Mesenchymal stem cell (in vitro differentiated cells and primary cell): ENCODE measurements around the gene ASF1B.

Source experiments
- DNase-seq: peaks from one replicate; pipeline ENCODE4 v3.0.0-alpha.2; 2013
- H2AFZ ChIP-seq: one replicate; pipeline ENCODE4 v1.6.1; 2013; ENCODE audit warnings: low read depth, mild to moderate bottlenecking, control low read depth, inconsistent platforms, low read length, moderate library complexity
- H2AK5ac ChIP-seq: 2 replicates; pipeline ENCODE4 v1.6.1; 2013; ENCODE audit warnings: low read length, moderate library complexity, mild to moderate bottlenecking, inconsistent platforms; ENCODE audit not compliant: severe bottlenecking
- H2BK120ac ChIP-seq: one replicate; pipeline ENCODE4 v1.6.1; 2013; ENCODE audit warnings: low read depth, mild to moderate bottlenecking, inconsistent platforms, low read length, moderate library complexity
- H2BK12ac ChIP-seq, 2 experiments: one replicate each; pipeline ENCODE4 v1.6.1; 2013; ENCODE audit warnings: inconsistent platforms in 2 of 2, low read length in 2 of 2, mild to moderate bottlenecking in 2 of 2, moderate library complexity in 2 of 2, control low read depth in 1 of 2
- H2BK15ac ChIP-seq: one replicate; pipeline ENCODE4 v1.6.1; 2013; ENCODE audit warnings: mild to moderate bottlenecking, low read depth, inconsistent platforms; ENCODE audit not compliant: poor library complexity, severe bottlenecking
- H2BK5ac ChIP-seq: 2 replicates; pipeline ENCODE4 v1.6.1; 2013; ENCODE audit warnings: low read depth, mild to moderate bottlenecking, low read length, control low read depth, inconsistent platforms; ENCODE audit not compliant: poor library complexity, severe bottlenecking
- H3K14ac ChIP-seq, 2 experiments: one replicate each; pipeline ENCODE4 v1.6.1; 2013; ENCODE audit warnings: inconsistent platforms in 2 of 2, low read length in 2 of 2, control low read depth in 1 of 2, mild to moderate bottlenecking in 1 of 2, moderate library complexity in 1 of 2
- H3K18ac ChIP-seq, 2 experiments: one replicate each; pipeline ENCODE4 v1.6.1; 2013; ENCODE audit warnings: inconsistent platforms in 2 of 2, low read length in 2 of 2, control low read depth in 1 of 2, low read depth in 1 of 2, mild to moderate bottlenecking in 1 of 2
- H3K23ac ChIP-seq, 2 experiments: one replicate each; pipeline ENCODE4 v1.6.1; 2013; ENCODE audit warnings: inconsistent platforms in 2 of 2, low read length in 2 of 2, mild to moderate bottlenecking in 2 of 2, moderate library complexity in 2 of 2, control low read depth in 1 of 2
- H3K27ac ChIP-seq: 2 replicates; pipeline ENCODE4 v1.5.1; 2013; ENCODE audit warnings: mild to moderate bottlenecking, moderate library complexity, low read length, control low read depth, inconsistent platforms; ENCODE audit not compliant: poor library complexity, severe bottlenecking
- H3K27me3 ChIP-seq, 2 experiments: 2 replicates each; pipeline versions ENCODE4 v1.6.1 to v1.7.0; 2013; ENCODE audit warnings: low read length in 2 of 2, mild to moderate bottlenecking in 2 of 2, moderate library complexity in 2 of 2, control low read depth in 1 of 2, inconsistent platforms in 1 of 2; ENCODE audit not compliant: control insufficient read depth in 1 of 2, insufficient read depth in 1 of 2
- H3K36me3 ChIP-seq, 2 experiments: 2 replicates each; pipeline versions ENCODE4 v1.6.1 to v1.7.0; 2013; ENCODE audit warnings: low read length in 2 of 2, control low read depth in 1 of 2, inconsistent platforms in 1 of 2, low read depth in 1 of 2, mild to moderate bottlenecking in 1 of 2; ENCODE audit not compliant: insufficient read depth in 2 of 2, control insufficient read depth in 1 of 2
- H3K4ac ChIP-seq, 2 experiments: one replicate each; pipeline ENCODE4 v1.6.1; 2013; ENCODE audit warnings: inconsistent platforms in 2 of 2, low read length in 2 of 2, mild to moderate bottlenecking in 2 of 2, moderate library complexity in 2 of 2, control low read depth in 1 of 2, low read depth in 1 of 2
- H3K4me1 ChIP-seq: 2 replicates; pipeline ENCODE4 v1.6.1; 2013; ENCODE audit warnings: low read depth, low read length, control low read depth; ENCODE audit not compliant: control insufficient read depth, insufficient read depth
- H3K4me2 ChIP-seq: 2 replicates; pipeline ENCODE4 v1.6.1; 2013; ENCODE audit warnings: low read length, mild to moderate bottlenecking, inconsistent platforms; ENCODE audit not compliant: poor library complexity, severe bottlenecking
- H3K4me3 ChIP-seq, 2 experiments: 2 replicates each; pipeline versions ENCODE4 v1.5.1 to v1.7.0; 2013; ENCODE audit warnings: low read length in 2 of 2, mild to moderate bottlenecking in 2 of 2, control low read depth in 1 of 2, low read depth in 1 of 2; ENCODE audit not compliant: insufficient read depth in 1 of 2
- H3K79me1 ChIP-seq: replicated peaks from 2 replicates; pipeline ENCODE4 v1.6.1; 2013; ENCODE audit warnings: mild to moderate bottlenecking, control low read depth, low read length, inconsistent platforms; ENCODE audit not compliant: poor library complexity, severe bottlenecking
- H3K9ac ChIP-seq: 2 replicates; pipeline ENCODE4 v1.7.0; 2013; ENCODE audit warnings: mild to moderate bottlenecking, low read length, moderate library complexity
- H3K9me3 ChIP-seq: 2 replicates; pipeline ENCODE4 v1.7.0; 2013; ENCODE audit warnings: mild to moderate bottlenecking, low read length; ENCODE audit not compliant: control insufficient read depth
- H4K8ac ChIP-seq: one replicate; pipeline ENCODE4 v1.6.1; 2013; ENCODE audit warnings: inconsistent platforms, mild to moderate bottlenecking, low read length, moderate library complexity
- H4K91ac ChIP-seq: one replicate; pipeline ENCODE4 v1.6.1; 2013; ENCODE audit warnings: mild to moderate bottlenecking, low read length, inconsistent platforms
- WGBS: methylation state at CpG from one replicate; pipeline ENCODE4 v1.1.7; 2013; ENCODE audit warnings: mixed read lengths; 5-methylcytosine and 5-hydroxymethylcytosine counted together

The ASF1B gene

GRCh38 chr19:14155371-14155770 lies 19.0 kb upstream of the ASF1B start:
- 98% methylated on average over 17 of the region's 17 CpGs for WGBS
- no peak overlapping the region for H2AK5ac ChIP-seq
- peaks cover 5% of the 10 kb centered on the region for H3K4me1 ChIP-seq
- no peaks in the 10 kb centered on the region for H3K27me3 ChIP-seq
- no peak overlapping the region for H3K4me3 ChIP-seq
- H4K91ac ChIP-seq: no peak overlapping the region
- no peak overlapping the region for H3K4ac ChIP-seq
- H3K23ac ChIP-seq: no peak overlapping the region
- no peak overlapping the region for H3K18ac ChIP-seq
- H2BK15ac ChIP-seq: no peak overlapping the region
- no peak for DNase-seq
- H3K36me3 ChIP-seq: peaks cover 34 to 87% of the 10 kb centered on the region in 2 experiments
- no peak overlapping the region for H4K8ac ChIP-seq
- H2BK12ac ChIP-seq: no peak overlapping the region
- H3K4me2 ChIP-seq: no peak overlapping the region
- H2BK5ac ChIP-seq: no peak overlapping the region
- H3K9ac ChIP-seq: no peak overlapping the region
- H3K14ac ChIP-seq: no peak overlapping the region
- H3K27ac ChIP-seq: no peak overlapping the region
- no peaks in the 10 kb centered on the region for H3K9me3 ChIP-seq
- peaks cover 9% of the 10 kb centered on the region for H3K79me1 ChIP-seq
- H2AFZ ChIP-seq: no peak overlapping the region
- H2BK120ac ChIP-seq: no peak overlapping the region

GRCh38 chr19:14152713-14153112 lies 16.3 kb upstream of the ASF1B start:
- H3K18ac ChIP-seq: no peak overlapping the region
- H3K9me3 ChIP-seq: no peaks in the 10 kb centered on the region
- no peak overlapping the region for H3K4ac ChIP-seq
- H4K91ac ChIP-seq: no peak overlapping the region
- no peak overlapping the region for H3K4me3 ChIP-seq
- H2AFZ ChIP-seq: no peak overlapping the region
- H3K23ac ChIP-seq: no peak overlapping the region
- 97% methylated on average over 12 of the region's 12 CpGs for WGBS
- H2BK120ac ChIP-seq: no peak overlapping the region
- no peak overlapping the region for H2BK12ac ChIP-seq
- H3K4me1 ChIP-seq: peaks cover 7% of the 10 kb centered on the region
- H4K8ac ChIP-seq: no peak overlapping the region
- H3K27ac ChIP-seq: no peak overlapping the region
- H3K36me3 ChIP-seq: peaks cover 23 to 71% of the 10 kb centered on the region in 2 experiments
- no peak overlapping the region for H2BK5ac ChIP-seq
- no peak overlapping the region for H2BK15ac ChIP-seq
- no peak overlapping the region for H3K14ac ChIP-seq
- H2AK5ac ChIP-seq: no peak overlapping the region
- H3K79me1 ChIP-seq: peaks cover 21% of the 10 kb centered on the region
- H3K27me3 ChIP-seq: no peaks in the 10 kb centered on the region
- no peak overlapping the region for H3K9ac ChIP-seq
- no peak for DNase-seq
- no peak overlapping the region for H3K4me2 ChIP-seq

GRCh38 chr19:14150770-14151661 lies 14.6 kb upstream of the ASF1B start:
- no peak overlapping the region for H4K91ac ChIP-seq
- whole genome bisulfite sequencing: 97% methylated on average over 40 of the region's 47 CpGs
- no peak overlapping the region for H2BK12ac ChIP-seq
- no peak overlapping the region for H2BK5ac ChIP-seq
- no peak overlapping the region for H4K8ac ChIP-seq
- H2BK120ac ChIP-seq: no peak overlapping the region
- H2AFZ ChIP-seq: no peak overlapping the region
- H2AK5ac ChIP-seq: no peak overlapping the region
- H2BK15ac ChIP-seq: no peak overlapping the region
- H3K14ac ChIP-seq: no peak overlapping the region
- H3K4me3 ChIP-seq: no peak overlapping the region
- H3K4ac ChIP-seq: no peak overlapping the region
- no peaks in the 10 kb centered on the region for H3K9me3 ChIP-seq
- H3K79me1 ChIP-seq: peaks cover 23% of the 10 kb centered on the region
- H3K4me1 ChIP-seq: peaks cover 7% of the 10 kb centered on the region
- H3K4me2 ChIP-seq: no peak overlapping the region
- H3K36me3 ChIP-seq: peaks cover 14 to 54% of the 10 kb centered on the region in 2 experiments
- no peak for DNase-seq
- no peak overlapping the region for H3K9ac ChIP-seq
- no peak overlapping the region for H3K27ac ChIP-seq
- H3K27me3 ChIP-seq: no peaks in the 10 kb centered on the region
- no peak overlapping the region for H3K18ac ChIP-seq
- H3K23ac ChIP-seq: no peak overlapping the region

- 84% methylated on average over 9 of the region's 10 CpGs for WGBS
- no peak overlapping the region for H2BK12ac ChIP-seq
- no peak overlapping the region for H2BK15ac ChIP-seq
- no peak overlapping the region for H2BK5ac ChIP-seq
- H3K4me1 ChIP-seq: peaks cover 9% of the 10 kb centered on the region
- H3K23ac ChIP-seq: no peak overlapping the region
- peaks cover 9 to 46% of the 10 kb centered on the region in 2 experiments for H3K36me3 ChIP-seq
- H3K27ac ChIP-seq: no peak overlapping the region
- H3K9me3 ChIP-seq: no peaks in the 10 kb centered on the region
- no peak overlapping the region for H3K14ac ChIP-seq
- no peak overlapping the region for H2BK120ac ChIP-seq
- H3K18ac ChIP-seq: no peak overlapping the region
- no peak overlapping the region for H3K4me2 ChIP-seq
- H2AK5ac ChIP-seq: no peak overlapping the region
- no peaks in the 10 kb centered on the region for H3K27me3 ChIP-seq
- no peak overlapping the region for H4K91ac ChIP-seq
- no peak for DNase-seq
- peak overlapping the region; percentile 89 for H3K9ac ChIP-seq
- no peak overlapping the region for H2AFZ ChIP-seq
- peak overlapping the region in 1 of 2 experiments; percentile 65 for H3K4me3 ChIP-seq
- no peak overlapping the region for H4K8ac ChIP-seq
- H3K4ac ChIP-seq: no peak overlapping the region
- H3K79me1 ChIP-seq: peaks cover 28% of the 10 kb centered on the region
Measured at GRCh38 chr19:14150041-14150769, 13.8 kb upstream of the ASF1B start.
